Raji (cell line): Measurements from ENCODE around the gene RGS4.

Source experiments
- POLR2A ChIP-seq: IDR thresholded peaks from 2 replicates; pipeline ENCODE4 v1.6.1; 2011; ENCODE audit warnings: low read depth, low read length, control low read depth; ENCODE audit not compliant: insufficient read depth

Gene RGS4

DNA sequence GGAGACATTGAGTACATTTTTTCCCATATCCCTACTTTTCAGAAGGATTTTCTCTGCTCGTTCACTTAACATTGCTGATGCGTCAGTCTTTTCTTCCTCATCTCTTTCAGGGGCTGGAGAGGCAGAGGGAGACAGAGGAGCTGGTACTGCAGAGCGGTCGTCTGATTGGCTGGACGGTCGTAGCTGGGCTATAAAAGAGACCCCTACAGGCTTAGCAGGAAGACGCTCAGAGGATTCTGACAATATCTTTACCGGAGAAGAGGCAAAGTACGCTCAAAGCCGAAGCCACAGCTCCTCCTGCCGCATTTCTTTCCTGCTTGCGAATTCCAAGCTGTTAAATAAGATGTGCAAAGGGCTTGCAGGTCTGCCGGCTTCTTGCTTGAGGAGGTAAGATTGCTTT, at the start of gene RGS4:
Gene RGS4 (plus strand): TSS at position 220 of the 400 bp plus-strand sequence. CDS start 124 bp downstream, at position 344.
- TF ChIP-seq POLR2A, result no peak

DNA sequence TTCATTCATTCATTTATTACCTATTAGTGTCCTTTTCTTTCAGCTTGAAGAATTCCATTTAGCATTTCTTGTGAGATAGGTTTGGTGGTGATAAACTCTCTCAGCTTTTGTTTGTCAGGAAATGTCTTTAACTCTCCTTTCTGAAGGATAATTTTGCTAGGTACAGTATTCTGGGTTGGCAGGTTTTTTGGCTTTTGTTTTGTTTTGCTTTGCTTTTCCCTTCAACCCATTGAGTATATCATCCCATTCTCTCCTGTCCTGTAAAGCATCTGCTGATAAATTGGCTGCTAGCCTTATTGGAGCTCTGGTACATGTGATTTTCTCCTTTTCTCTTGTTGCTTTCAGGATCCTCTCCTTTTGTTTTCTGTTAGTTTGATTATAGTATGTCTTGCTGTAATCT, 47.0 kb upstream of the RGS4 start:
- TF ChIP-seq POLR2A, result no peak

DNA sequence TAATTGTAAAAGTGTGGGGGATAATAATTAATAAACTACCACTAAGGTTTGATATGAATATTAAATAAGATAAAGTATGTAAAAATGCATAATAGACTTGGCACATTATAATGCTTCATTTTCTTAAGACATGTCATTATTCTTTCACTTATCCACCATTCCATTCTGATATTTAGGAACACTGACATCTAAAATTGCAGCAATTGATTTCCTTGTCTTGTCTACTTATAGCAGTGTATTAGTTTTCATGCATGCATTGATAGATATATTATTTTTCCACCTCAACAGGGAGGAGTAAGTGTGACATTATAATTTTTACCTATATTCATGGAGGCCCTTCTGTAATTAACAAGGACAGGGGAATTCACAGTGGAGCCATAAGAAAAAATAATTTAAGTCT, 41.6 kb upstream of the RGS4 start:
- no peak for TF ChIP-seq POLR2A

DNA sequence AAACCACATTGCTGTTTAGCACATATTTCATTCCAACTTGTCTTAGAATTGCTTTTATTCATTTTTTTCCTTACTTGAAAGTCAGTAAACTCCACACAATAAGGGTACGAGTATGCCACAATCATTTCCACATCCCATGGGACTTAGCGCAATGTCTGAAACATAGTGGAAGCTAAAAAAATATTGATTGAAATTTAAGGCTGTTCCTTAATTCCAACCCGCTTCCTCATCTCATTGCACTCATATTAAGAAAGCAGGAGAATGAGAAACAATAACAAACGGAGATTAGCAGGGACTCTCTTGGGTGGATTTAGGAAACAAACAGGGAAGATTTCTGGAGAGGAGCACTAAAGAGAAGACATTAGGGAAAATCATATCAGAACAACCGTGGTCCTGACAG, 39.3 kb upstream of the RGS4 start:
- no peak for TF ChIP-seq POLR2A

DNA sequence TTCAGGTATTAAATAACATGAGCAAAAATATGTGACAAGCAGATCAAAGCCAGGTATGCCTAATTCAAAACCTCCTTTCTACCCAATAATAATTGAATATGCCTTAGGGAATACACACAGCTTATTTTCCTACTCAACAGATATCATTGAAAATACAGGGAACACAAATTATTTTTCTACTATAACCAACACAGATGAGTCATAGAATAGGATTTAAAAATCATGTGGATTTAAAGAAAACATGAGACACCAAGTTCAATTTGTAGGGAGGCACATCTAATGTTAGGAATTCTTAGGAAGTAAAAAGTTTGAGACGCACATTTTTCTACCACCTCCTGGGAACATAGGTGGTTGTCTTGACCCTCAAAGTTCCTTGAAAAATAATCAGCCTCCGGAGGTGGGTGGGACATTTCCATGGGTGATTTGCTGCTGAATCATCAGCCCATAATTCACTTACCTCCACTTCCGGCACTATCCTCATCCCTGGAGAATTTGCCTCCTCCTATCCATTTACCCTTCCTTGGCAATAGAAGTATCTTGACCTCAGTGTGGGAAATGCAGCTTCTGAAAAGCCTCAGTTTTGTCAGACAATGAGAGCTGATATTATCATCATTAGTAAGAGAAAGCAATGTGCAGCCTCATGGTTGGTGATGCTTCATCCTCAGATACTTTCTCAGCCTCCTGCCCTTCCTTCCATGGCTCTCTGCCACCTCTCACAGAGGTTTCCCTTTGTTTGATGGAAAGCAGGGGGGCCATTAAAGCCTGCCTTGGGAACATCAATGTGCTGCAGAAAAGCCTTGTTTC, 33.5 kb upstream of the RGS4 start:
- no peak for TF ChIP-seq POLR2A

DNA sequence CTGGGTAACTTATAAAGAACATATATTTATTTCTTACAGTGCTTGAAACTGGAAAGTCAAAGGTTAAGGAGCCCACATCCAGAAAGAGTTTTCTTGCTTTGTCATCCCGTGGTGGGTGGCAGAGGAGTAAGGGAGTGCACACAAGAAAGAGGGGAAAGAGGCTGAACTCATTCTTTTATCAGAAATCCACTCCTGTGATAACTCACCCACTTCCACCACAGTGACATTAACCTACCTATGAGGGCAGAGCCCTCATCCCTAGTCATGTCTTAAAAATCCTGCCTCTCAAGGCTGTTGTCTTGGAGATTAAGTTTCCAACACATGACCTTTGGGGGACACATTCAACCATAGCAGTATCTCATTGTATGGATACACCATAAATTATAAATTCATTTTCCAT, 32.5 kb upstream of the RGS4 start:
- TF ChIP-seq POLR2A, result no peak

DNA sequence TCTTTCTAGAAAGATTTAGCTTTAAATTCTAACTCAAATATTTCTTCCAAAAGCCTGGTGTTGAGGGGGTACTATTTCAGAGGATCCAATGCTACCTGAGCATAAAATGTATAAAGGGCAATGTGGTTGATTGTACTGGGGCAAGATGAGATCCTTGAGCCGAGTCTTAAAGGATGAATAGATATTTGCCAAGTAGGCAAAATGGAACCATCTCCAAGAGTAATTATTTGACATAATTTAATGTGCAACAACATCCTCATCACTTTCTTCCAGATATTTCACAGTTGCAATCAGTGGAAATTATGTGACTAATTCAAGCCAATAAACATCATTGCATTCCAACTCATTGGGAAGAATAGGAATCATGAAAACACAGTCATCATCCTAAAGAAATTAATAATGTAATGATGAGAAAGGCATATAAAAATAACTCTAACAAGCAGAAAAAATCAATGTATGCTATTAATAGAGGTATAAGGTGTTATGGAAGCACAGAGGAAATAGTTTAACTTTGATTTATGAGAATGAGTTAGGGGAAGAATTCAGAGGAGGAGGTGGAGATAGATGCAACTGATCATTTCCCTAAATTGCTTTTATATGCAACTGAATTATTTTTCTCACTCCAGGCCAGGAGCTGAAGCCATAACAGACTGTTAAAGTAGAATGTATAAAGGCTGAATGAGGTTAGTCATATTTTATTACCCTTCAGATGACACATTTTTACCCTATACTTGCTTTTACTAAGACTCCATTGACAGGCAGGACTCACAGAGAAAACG, 30.0 kb upstream of the RGS4 start:
- TF ChIP-seq POLR2A, result no peak

DNA sequence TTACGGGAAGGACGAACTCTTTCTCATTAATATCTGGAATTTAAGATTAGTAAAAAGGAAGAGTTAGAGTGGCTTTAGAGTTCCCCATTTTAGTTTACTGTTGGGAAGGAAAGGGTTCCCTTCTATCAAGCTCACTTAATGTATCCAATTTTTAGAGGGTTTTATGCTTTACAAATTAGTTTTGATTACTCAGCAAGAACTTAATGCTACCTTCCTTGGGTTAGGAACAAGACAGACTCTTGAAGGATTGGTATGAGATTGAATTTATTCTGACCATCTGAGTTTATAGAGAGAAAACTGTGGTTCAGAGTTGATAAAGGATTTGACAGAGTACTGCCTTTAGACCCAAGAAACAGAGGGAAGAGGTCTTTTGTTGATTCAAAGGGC, 29.5 kb upstream of the RGS4 start:
- no peak for TF ChIP-seq POLR2A

DNA sequence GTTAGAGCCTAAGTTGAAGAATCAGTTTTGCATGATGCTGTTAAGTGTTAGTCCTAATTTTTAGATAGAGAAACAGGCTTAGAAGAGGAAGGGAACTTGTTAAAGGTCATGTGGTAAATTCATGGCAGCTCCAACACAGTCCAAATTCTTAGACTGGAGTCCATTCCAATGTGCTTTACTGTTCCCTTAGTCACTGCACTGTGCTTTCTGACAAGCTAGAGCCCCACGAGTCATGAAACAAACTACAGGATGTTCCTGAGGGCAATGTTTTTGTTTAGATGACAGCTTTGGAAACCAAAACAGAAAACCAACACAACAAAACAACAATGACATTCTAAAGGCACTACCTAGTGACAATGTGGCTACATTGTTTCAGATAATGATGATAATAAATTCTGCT, 23.1 kb upstream of the RGS4 start:
- no peak for TF ChIP-seq POLR2A

DNA sequence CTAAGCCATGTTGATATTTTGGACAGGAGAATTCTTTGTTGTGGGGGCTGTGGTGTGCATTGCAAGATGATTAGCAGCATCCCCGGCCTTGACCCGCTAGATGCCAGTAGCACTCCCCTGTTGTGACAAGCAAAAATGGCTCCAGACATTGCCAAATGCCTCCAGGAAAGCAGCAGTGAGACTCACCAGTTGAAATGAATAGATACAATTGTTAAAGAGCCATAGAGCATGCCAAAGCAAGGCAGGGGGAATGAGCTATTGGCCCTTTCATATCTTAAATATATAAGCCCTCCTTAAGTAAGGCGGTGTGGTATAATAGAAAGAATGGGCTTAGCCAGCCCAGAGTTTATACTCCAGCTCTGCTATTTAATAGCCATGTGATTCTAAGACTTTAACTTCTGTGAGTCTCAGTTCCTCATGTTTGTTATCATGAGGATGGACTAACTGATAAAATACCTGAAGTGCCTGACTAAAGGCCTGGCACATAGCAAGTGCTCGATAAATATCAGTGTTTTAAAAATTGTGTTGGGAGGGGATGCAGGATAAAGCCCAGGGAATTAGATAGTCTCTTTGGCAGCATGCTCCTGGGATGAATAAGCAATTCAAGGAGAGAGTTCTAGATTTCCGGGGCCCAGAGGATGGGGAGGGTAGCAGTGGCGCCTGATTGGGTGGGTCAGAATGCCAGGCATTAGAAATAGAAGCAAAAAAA, 21.1 kb upstream of the RGS4 start:
- TF ChIP-seq POLR2A, result no peak

DNA sequence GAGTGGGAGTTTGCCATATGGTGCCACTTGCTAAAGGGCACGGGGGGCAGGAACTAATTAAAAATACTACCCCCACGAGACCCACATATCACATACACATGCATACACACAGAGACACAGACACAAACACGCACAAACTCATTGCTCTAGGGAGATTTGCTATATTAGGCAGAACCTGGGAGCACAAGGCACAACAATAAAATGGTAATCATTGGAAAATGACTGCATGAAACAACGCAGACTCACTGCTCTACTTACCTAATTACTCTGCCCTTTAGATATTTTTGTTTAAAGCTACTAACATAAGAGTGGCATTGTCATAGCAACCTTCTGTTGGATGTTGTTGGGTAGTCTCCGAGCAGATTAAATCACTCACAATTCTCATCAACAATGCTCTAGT, 20.3 kb upstream of the RGS4 start:
- TF ChIP-seq POLR2A, result no peak

DNA sequence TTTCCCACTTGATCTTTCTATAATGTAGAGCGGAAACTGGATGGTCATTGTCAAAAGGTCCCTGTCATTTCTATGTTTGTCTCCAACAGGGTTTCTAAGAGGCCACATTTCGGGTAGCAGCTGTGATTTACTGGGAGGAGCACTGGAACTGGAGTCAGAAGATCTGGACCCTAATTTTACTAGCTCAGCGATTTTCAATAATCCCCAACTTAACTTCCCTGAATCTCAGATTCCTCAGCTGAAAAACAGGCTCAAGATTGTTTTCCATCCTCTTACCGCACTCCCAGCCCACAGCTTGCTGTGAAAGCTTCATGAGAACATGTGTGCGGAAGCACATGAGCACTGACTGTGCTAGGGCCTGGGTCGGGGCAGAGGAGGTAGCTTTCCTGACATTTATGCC, 19.9 kb upstream of the RGS4 start:
- no peak for TF ChIP-seq POLR2A

DNA sequence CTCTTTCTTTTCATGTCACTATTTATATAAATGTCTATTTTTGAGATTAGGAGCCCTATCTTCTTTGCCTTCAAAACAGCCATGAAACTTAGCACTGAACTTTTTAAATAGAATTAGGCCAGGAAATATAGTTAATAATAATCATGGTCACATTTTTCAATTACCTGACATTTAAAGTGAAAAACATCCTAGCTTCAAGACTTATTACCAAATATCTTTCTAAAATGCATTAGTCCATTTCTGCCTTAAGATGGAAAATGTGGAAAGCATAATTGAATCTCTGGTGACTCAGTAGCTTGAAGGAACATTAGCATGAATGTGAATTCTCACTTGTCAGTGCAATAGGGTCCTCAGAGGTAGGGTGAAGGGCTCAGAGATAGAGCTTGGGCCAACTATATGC, 18.7 kb upstream of the RGS4 start:
- TF ChIP-seq POLR2A, result no peak

DNA sequence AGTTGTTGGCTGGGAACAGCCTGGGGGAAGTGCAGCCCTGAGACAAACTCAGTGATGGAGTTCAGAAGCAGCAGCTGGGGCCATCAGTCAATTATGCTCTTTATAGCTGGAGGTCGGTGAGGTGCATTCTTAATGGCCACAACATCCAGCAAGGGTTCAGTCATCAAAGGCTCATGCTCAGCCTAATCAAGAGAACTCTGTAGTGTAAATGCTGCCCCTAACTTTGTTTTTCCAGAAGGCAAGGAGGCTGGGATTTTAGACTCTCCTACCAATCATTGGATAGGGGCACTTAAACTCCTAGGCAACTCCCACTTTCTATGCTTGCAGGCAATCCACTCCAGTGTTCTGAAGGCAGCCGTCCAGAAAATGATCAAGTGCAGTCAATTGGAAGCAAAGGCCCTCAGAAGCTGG, 15.0 kb upstream of the RGS4 start:
- TF ChIP-seq POLR2A, result no peak

DNA sequence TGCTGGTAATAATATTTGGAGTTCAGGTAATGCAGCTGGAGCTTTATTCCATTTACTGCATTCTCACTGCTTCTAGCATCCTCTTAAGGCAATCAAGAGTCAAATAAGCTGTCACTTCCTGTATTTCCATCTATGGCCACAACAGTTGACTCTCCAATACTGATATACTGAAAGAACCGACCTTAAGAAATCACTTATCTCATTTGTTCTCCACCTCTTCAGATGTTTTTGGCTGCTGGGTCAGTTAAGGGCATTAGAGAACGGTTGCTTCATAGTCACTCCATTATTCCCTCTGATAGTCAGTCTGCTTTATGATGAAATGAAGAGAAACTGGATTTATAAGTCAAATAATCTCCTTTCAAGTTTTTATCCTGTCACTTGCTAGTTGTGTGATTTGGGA, 14.2 kb upstream of the RGS4 start:
- TF ChIP-seq POLR2A, result no peak

DNA sequence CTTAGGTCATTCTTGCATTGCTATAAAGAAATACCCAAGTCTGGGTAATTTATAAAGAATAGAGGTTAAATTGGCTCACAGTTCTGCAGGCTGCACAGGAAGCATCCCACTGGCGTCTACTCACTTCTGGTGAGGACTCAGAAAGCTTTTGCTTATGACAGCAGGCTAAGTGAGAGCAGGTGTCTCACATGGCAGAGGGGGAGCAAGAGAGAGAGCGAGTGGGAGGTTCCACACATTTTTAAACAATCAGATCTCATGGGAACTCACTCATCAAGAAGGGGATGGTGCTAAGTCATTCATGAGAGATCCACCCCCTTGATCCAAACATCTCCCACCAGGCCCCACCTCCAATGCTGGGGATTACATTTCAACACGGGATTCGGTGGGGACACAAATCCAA, 13.6 kb upstream of the RGS4 start:
- TF ChIP-seq POLR2A, result no peak

DNA sequence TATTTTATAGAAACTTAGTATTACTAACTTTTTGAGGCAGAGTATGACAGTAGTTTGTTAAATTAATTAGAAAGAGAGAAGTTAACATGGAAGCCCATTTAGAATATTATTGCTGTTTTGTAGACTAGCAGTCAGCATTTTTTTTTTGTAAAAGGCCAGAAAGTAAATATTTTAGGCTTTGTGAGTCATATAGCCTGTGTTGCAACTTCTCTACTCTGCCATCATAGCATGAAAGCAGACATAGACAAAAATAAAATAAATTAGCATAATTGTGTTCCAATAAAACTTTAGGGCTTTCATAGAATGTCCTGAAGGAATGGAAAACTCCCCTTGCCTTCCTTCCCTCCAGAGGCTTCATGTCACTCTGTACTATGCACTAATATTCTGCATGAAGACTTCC, 12.3 kb upstream of the RGS4 start:
- TF ChIP-seq POLR2A, result no peak
